ENCODE data around the gene VAMP2.

- TF ChIP-seq POLR2AphosphoS5 (IDR thresholded peaks at IDR 0.05; ENCODE audit: low read depth, low read length): peak; percentile 91
- TF ChIP-seq TAF1 (IDR thresholded peaks at IDR 0.05; ENCODE audit: borderline replicate concordance, insufficient read depth, low read length): peak; percentile 74; the same call in 1 of the 2 replicates
Measured at GRCh38 chr17:8192070-8192815, 29.5 kb upstream of the VAMP2 start.
